CD4-positive, CD25-positive, alpha-beta regulatory T cell (primary cell): Measurements from ENCODE around the gene SCEL. TPM values are rescaled to one million over a fixed set of nuclear protein-coding genes. Genes with fewer than 3 reads are reported as not detected.
A peak's percentile ranks its signal among the peaks of the same experiment; 100 is the strongest.

Experiments
- ATAC-seq, 2 donors: fragments of 150-1000 bp; cut with Tn5 transposase; one replicate each; pipeline ENCODE4 v1.10.0; 2021; ENCODE audit warnings: low read depth in 2 of 2, moderate number of reproducible peaks in 2 of 2, moderate library complexity in 1 of 2
- DNase-seq, 3 donors: peaks; one replicate each; pipeline versions ENCODE4 v3.0.0 to v3.0.0-alpha.2; 2012 to 2022; ENCODE audit warnings: mixed read lengths in 1 of 3
- H3K27ac ChIP-seq: one replicate; pipeline ENCODE4 v1.7.0; 2013; ENCODE audit warnings: mild to moderate bottlenecking, low read length; ENCODE audit not compliant: insufficient read depth, poor library complexity, severe bottlenecking
- H3K27me3 ChIP-seq: one replicate; pipeline ENCODE4 v1.7.0; 2013; ENCODE audit warnings: low read length; ENCODE audit not compliant: control insufficient read depth, insufficient read depth
- H3K36me3 ChIP-seq: one replicate; pipeline ENCODE4 v1.7.0; 2013; ENCODE audit warnings: mild to moderate bottlenecking, low read length, moderate library complexity; ENCODE audit not compliant: control insufficient read depth, insufficient read depth
- H3K4me1 ChIP-seq: 2 replicates; pipeline ENCODE4 v1.7.0; 2013; ENCODE audit warnings: mild to moderate bottlenecking, low read length; ENCODE audit not compliant: insufficient read depth, control insufficient read depth, poor library complexity, severe bottlenecking
- H3K4me3 ChIP-seq: one replicate; pipeline ENCODE4 v1.7.0; 2013; ENCODE audit warnings: low read depth, mild to moderate bottlenecking, low read length, moderate library complexity
- H3K9me3 ChIP-seq, 2 experiments: 1 replicate in 1 of 2; 2 replicates in 1 of 2; pipeline ENCODE4 v1.7.0; 2013; ENCODE audit warnings: low read length in 2 of 2, mild to moderate bottlenecking in 1 of 2, moderate library complexity in 1 of 2; ENCODE audit not compliant: control insufficient read depth in 2 of 2
- H3K27ac Mint-ChIP-seq, 3 donors: one replicate each; pipeline ENCODE4 v1.8.0; 2020 to 2022; ENCODE audit warnings: mild to moderate bottlenecking in 3 of 3, mixed read lengths in 3 of 3, moderate library complexity in 2 of 3
- H3K27me3 Mint-ChIP-seq: one replicate; pipeline ENCODE4 v1.8.0; 2022; ENCODE audit warnings: mild to moderate bottlenecking, mixed read lengths
- H3K36me3 Mint-ChIP-seq: one replicate; pipeline ENCODE4 v1.8.0; 2020; ENCODE audit warnings: mixed read lengths
- H3K4me1 Mint-ChIP-seq, 4 donors: one replicate each; pipeline ENCODE4 v1.8.0; 2020 to 2022; ENCODE audit warnings: mixed read lengths in 4 of 4, mild to moderate bottlenecking in 1 of 4
- H3K4me3 Mint-ChIP-seq, 4 donors: one replicate each; pipeline ENCODE4 v1.8.0; 2020 to 2022; ENCODE audit warnings: mild to moderate bottlenecking in 4 of 4, mixed read lengths in 4 of 4, moderate library complexity in 3 of 4
- H3K9me3 Mint-ChIP-seq, 7 donors: one replicate each; pipeline ENCODE4 v1.8.0; 2020 to 2022; ENCODE audit warnings: mixed read lengths in 7 of 7, mild to moderate bottlenecking in 3 of 7, moderate library complexity in 2 of 7
- polyA plus RNA-seq, 4 donors: library from polyadenylated mRNA; unstranded; fragments of 300-500 nt; fragmentation: Illumina TruSeq; gene quantifications; one replicate each; pipeline ENCODE4 v1.2.3, GENCODE V29; 2021
- total RNA-seq: library from RNA; stranded (reverse); gene quantifications from one replicate; pipeline ENCODE4 v1.2.3, GENCODE V29; 2022

SCEL gene
- total RNA-seq (not detected), polyA plus RNA-seq (not detected)

- Histone ChIP-seq H3K36me3 (no peaks in the 10 kb centered on the region), H3K27ac (no peak within 1 kb of the TSS), H3K4me1 (no peaks in the 10 kb centered on the region), H3K27me3 (peaks cover 7% of the 10 kb centered on the region), H3K4me3 (no peak within 1 kb of the TSS), H3K9me3 (no peaks in the 10 kb centered on the region)
- ATAC-seq = no peak
- H3K27ac Mint-ChIP-seq = peak within 1 kb of the TSS in 1 of 3 donors; percentile 64
- H3K36me3 Mint-ChIP-seq = no peaks in the 10 kb centered on the region
- peaks cover 0 to 2% (median 0%) of the 10 kb centered on the region in 7 donors for H3K9me3 Mint-ChIP-seq
- no peak within 1 kb of the TSS for H3K4me3 Mint-ChIP-seq
- H3K4me1 Mint-ChIP-seq = no peaks in the 10 kb centered on the region
- DNase-seq = no peak
- H3K27me3 Mint-ChIP-seq = peaks cover 9% of the 10 kb centered on the region
These were observed at the start of gene SCEL for GRCh38 chr13:77535448-77535847. Gene SCEL (plus strand): TSS chr13:77535706. CDS start chr13:77555876, 20,170 bp downstream.

GRCh38 chr13:77489566-77490337 lies 45.8 kb upstream of the SCEL start:
- no peaks in the 10 kb centered on the region for H3K36me3 ChIP-seq
- no peaks in the 10 kb centered on the region for H3K9me3 ChIP-seq
- Mint-ChIP-seq H3K4me3 (no peak overlapping the region), H3K27me3 (no peaks in the 10 kb centered on the region), H3K36me3 (no peaks in the 10 kb centered on the region), H3K27ac (no peak overlapping the region), H3K4me1 (peaks cover 0 to 5% (median 0%) of the 10 kb centered on the region in 4 donors), H3K9me3 (peaks cover 0 to 3% (median 0%) of the 10 kb centered on the region in 7 donors)
- H3K27ac ChIP-seq = no peak overlapping the region
- H3K27me3 ChIP-seq = no peaks in the 10 kb centered on the region
- DNase-seq (no peak), ATAC-seq (no peak)
- no peaks in the 10 kb centered on the region for H3K4me1 ChIP-seq
- H3K4me3 ChIP-seq = no peak overlapping the region

GRCh38 chr13:77492982-77493381 lies 42.5 kb upstream of the SCEL start:
- no peak overlapping the region for H3K4me3 ChIP-seq
- H3K36me3 ChIP-seq = no peaks in the 10 kb centered on the region
- H3K27me3 ChIP-seq = no peaks in the 10 kb centered on the region
- H3K4me3 Mint-ChIP-seq = no peak overlapping the region
- peaks cover 7% of the 10 kb centered on the region for H3K27me3 Mint-ChIP-seq
- H3K4me1 ChIP-seq = no peaks in the 10 kb centered on the region
- H3K27ac Mint-ChIP-seq = no peak overlapping the region
- no peaks in the 10 kb centered on the region for H3K9me3 ChIP-seq
- no peaks in the 10 kb centered on the region for H3K36me3 Mint-ChIP-seq
- H3K27ac ChIP-seq = no peak overlapping the region
- H3K4me1 Mint-ChIP-seq = peaks cover 0 to 5% (median 0%) of the 10 kb centered on the region in 4 donors
- DNase-seq = peak in 1 of 3 donors; percentile 22
- peaks cover 0 to 3% (median 0%) of the 10 kb centered on the region in 7 donors for H3K9me3 Mint-ChIP-seq
- no peak for ATAC-seq

- Mint-ChIP-seq H3K36me3 (no peaks in the 10 kb centered on the region), H3K27me3 (peaks cover 10% of the 10 kb centered on the region), H3K4me3 (no peak overlapping the region), H3K9me3 (peaks cover 0 to 3% (median 0%) of the 10 kb centered on the region in 7 donors), H3K4me1 (peaks cover 0 to 5% (median 0%) of the 10 kb centered on the region in 4 donors), H3K27ac (no peak overlapping the region)
- Histone ChIP-seq H3K9me3 (no peaks in the 10 kb centered on the region), H3K36me3 (no peaks in the 10 kb centered on the region), H3K27ac (no peak overlapping the region), H3K27me3 (no peaks in the 10 kb centered on the region), H3K4me3 (no peak overlapping the region), H3K4me1 (no peaks in the 10 kb centered on the region)
- DNase-seq (no peak), ATAC-seq (no peak)
These were observed 41.3 kb upstream of the SCEL start for GRCh38 chr13:77494226-77494625.

- Mint-ChIP-seq H3K27me3 (peaks cover 10% of the 10 kb centered on the region), H3K9me3 (peaks cover 0 to 3% (median 0%) of the 10 kb centered on the region in 7 donors), H3K4me3 (no peak overlapping the region), H3K36me3 (no peaks in the 10 kb centered on the region), H3K27ac (no peak overlapping the region), H3K4me1 (no peaks in the 10 kb centered on the region)
- no peaks in the 10 kb centered on the region for H3K9me3 ChIP-seq
- no peak overlapping the region for H3K4me3 ChIP-seq
- ATAC-seq (no peak), DNase-seq (no peak)
- no peak overlapping the region for H3K27ac ChIP-seq
- no peaks in the 10 kb centered on the region for H3K36me3 ChIP-seq
- H3K4me1 ChIP-seq = no peaks in the 10 kb centered on the region
- peaks cover 6% of the 10 kb centered on the region for H3K27me3 ChIP-seq
These were observed 38.2 kb upstream of the SCEL start for GRCh38 chr13:77497350-77497749.

- Mint-ChIP-seq H3K4me1 (no peaks in the 10 kb centered on the region), H3K9me3 (peaks cover 0 to 3% (median 0%) of the 10 kb centered on the region in 7 donors), H3K4me3 (no peak overlapping the region), H3K27me3 (peaks cover 10% of the 10 kb centered on the region), H3K27ac (no peak overlapping the region), H3K36me3 (no peaks in the 10 kb centered on the region)
- H3K36me3 ChIP-seq = no peaks in the 10 kb centered on the region
- H3K4me1 ChIP-seq = no peaks in the 10 kb centered on the region
- H3K27ac ChIP-seq = no peak overlapping the region
- ATAC-seq (no peak), DNase-seq (no peak)
- H3K27me3 ChIP-seq = peaks cover 6% of the 10 kb centered on the region
- H3K9me3 ChIP-seq = no peaks in the 10 kb centered on the region
- no peak overlapping the region for H3K4me3 ChIP-seq
These were observed 37.7 kb upstream of the SCEL start for GRCh38 chr13:77497835-77498234.

GRCh38 chr13:77502104-77502720 lies 33.3 kb upstream of the SCEL start:
- Mint-ChIP-seq H3K4me3 (no peak overlapping the region), H3K9me3 (peaks cover 0 to 3% (median 0%) of the 10 kb centered on the region in 7 donors), H3K27me3 (peaks cover 8% of the 10 kb centered on the region), H3K27ac (no peak overlapping the region), H3K36me3 (no peaks in the 10 kb centered on the region), H3K4me1 (no peaks in the 10 kb centered on the region)
- Histone ChIP-seq H3K9me3 (no peaks in the 10 kb centered on the region), H3K36me3 (no peaks in the 10 kb centered on the region), H3K4me3 (no peak overlapping the region), H3K4me1 (no peaks in the 10 kb centered on the region), H3K27ac (no peak overlapping the region), H3K27me3 (peaks cover 6% of the 10 kb centered on the region)
- ATAC-seq (no peak), DNase-seq (no peak)
